Spinal cord (tissue), 10 donors: ENCODE measurements around the gene IPO9. TPM values are rescaled to one million over a fixed set of nuclear protein-coding genes. Genes with fewer than 3 reads are reported as not detected.
"Not testable (repeated sequence)": the region's sequence is repeated elsewhere in the genome, so short reads cannot be mapped to it uniquely, and the experiment has no call there.

Experiments used
- DNase-seq, 6 donors: peaks; one replicate each; pipeline versions ENCODE4 v3.0.0 to v3.0.0-alpha.2; 2013 to 2015; ENCODE audit warnings: low spot score in 6 of 6, low read depth in 4 of 6
- H3K27ac ChIP-seq: one replicate; pipeline ENCODE4 v1.5.1; 2013; ENCODE audit warnings: low read depth, low read length, control low read depth
- H3K27me3 ChIP-seq: one replicate; pipeline ENCODE4 v1.6.1; 2013; ENCODE audit warnings: low read length; ENCODE audit not compliant: control insufficient read depth, insufficient read depth
- H3K36me3 ChIP-seq: one replicate; pipeline ENCODE4 v1.6.1; 2013; ENCODE audit warnings: low read length; ENCODE audit not compliant: control insufficient read depth, insufficient read depth
- H3K4me1 ChIP-seq: one replicate; pipeline ENCODE4 v1.6.1; 2013; ENCODE audit warnings: low read length; ENCODE audit not compliant: control insufficient read depth, insufficient read depth
- H3K4me3 ChIP-seq: one replicate; pipeline ENCODE4 v1.5.1; 2013; ENCODE audit warnings: low read depth, low read length, control low read depth
- H3K9me3 ChIP-seq: one replicate; pipeline ENCODE4 v1.6.1; 2013; ENCODE audit warnings: low read length; ENCODE audit not compliant: control insufficient read depth, insufficient read depth
- WGBS: methylation state at CpG from one replicate; pipeline ENCODE4 v1.1.5; 2013; ENCODE audit warnings: missing lambda C conversion rate; ENCODE audit not compliant: insufficient coverage; 5-methylcytosine and 5-hydroxymethylcytosine counted together
- polyA plus RNA-seq, 2 donors: library from polyadenylated mRNA; unstranded; fragments of 120-200 nt; gene quantifications; one replicate each; pipeline ENCODE4 v1.2.1, GENCODE V29; 2013; ENCODE audit not compliant: insufficient read length in 2 of 2
- total RNA-seq, 2 donors: library from RNA; depleted of rRNA in 1 of 2; stranded (reverse); fragments of 120-200 nt in 1 of 2; fragments of >200 nt in 1 of 2; gene quantifications; one replicate each; pipeline versions ENCODE4 v1.2.3 to v1.2.4, GENCODE V29; 2013 to 2014
- donor health status: healthy.

IPO9 gene
- total and polyA plus RNA-seq, 4 donors, result 35.9 to 86.3 (median 62.6) TPM

GRCh38 chr1:201898240-201898894 lies 69.4 kb downstream of the IPO9 start:
- Histone ChIP-seq H3K27ac (no peak overlapping the region), H3K4me3 (no peak overlapping the region), H3K36me3 (peaks cover 18% of the 10 kb centered on the region), H3K4me1 (peaks cover 27% of the 10 kb centered on the region), H3K27me3 (no peaks in the 10 kb centered on the region), H3K9me3 (no peaks in the 10 kb centered on the region)
- 85% methylated on average over 4 of the region's 4 CpGs for WGBS
- DNase-seq, result no peak

DNA sequence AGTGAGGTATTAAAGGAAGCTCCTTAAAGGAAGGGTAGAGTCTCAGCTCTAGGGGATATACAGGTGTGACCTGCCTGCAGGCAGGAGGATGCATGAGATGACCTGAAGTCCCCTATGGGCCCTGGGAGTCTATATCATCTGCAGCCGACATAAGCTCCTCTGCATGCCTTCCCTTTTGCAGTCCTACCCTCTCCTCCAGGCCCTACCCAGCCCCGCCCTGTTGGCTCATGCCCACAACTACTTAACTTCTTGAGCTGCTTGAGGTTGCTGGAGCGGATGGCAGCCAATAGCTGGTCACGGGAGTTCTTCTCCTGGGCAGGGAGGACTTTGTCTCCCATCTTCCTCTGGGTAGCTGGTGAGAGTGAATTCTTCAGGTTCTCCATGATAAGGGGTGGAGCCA lies 70.0 kb downstream of the IPO9 start:
- Histone ChIP-seq H3K27me3 (no peaks in the 10 kb centered on the region), H3K9me3 (no peaks in the 10 kb centered on the region), H3K4me3 (no peak overlapping the region), H3K36me3 (peaks cover 13% of the 10 kb centered on the region), H3K27ac (no peak overlapping the region), H3K4me1 (peaks cover 27% of the 10 kb centered on the region)
- 96% methylated on average over 3 of the region's 4 CpGs for WGBS
- DNase-seq, result no peak

DNA sequence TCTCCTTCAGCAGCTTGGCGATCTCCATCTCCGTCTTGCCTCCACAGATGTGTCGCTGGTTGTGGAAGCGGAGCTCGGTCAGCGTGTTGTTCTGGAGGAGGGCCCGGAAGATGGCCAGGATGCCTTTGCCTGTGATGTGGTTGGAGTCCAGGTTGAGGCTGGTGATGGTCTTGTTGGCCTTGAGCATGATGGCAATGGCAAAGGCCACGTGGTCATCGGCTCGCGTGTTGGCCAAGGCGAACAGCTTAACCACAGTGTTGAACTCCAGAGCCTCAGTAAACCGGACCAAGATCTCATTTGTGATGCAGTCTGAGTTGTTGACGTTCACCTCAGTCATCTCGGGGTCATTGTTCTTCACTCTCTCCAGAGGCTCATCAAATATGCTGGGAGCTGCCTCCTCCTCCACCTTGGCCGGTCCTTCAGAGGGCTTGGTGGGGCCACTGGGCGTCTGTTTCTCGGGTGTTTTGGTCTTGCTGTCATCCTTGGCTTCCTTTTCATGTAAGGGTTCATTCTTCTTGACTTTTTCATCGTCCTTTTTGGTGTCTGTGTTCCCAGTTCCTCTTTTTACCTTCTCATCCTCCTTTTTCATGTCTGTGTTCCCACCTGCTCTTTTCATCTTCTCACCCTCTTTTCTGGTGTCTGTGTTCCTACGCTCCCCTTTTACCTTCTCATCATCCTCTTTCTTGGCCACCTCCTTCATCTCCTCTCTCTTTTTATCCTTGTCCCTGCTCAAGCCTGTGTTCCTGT lies 70.9 kb downstream of the IPO9 start:
- 89% methylated on average over 20 of the region's 20 CpGs for WGBS
- Histone ChIP-seq H3K36me3 (peaks cover 9% of the 10 kb centered on the region), H3K27ac (no peak overlapping the region), H3K4me1 (peaks cover 20% of the 10 kb centered on the region), H3K27me3 (no peaks in the 10 kb centered on the region), H3K9me3 (no peaks in the 10 kb centered on the region), H3K4me3 (no peak overlapping the region)
- DNase-seq, result no peak

DNA sequence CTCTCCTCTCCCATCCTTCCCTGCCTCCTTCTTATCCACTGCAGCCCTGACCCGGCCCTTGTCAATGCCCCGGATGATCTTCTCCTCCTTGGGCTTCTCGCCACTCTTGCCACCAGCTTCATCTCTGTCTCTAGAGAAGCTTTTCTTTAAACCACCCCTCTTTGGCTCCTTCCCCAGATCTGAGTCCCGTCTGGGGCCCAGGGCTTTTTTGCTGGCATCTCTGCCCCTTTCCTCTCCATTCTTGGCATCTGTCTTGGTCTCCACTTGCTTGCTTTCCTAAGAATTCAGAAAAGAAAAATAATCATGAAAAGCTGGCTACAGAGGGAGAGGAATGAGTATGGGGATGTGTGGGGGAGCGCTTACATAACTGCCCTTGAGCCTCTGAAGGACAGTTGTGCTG lies 71.5 kb downstream of the IPO9 start:
- Histone ChIP-seq H3K4me3 (no peak overlapping the region), H3K4me1 (peaks cover 22% of the 10 kb centered on the region), H3K9me3 (no peaks in the 10 kb centered on the region), H3K36me3 (peaks cover 3% of the 10 kb centered on the region), H3K27me3 (no peaks in the 10 kb centered on the region), H3K27ac (no peak overlapping the region)
- WGBS, result 57% methylated on average over 5 of the region's 5 CpGs
- no peak for DNase-seq

GRCh38 chr1:201901036-201901435 lies 72.1 kb downstream of the IPO9 start:
- 95% methylated on average over 5 of the region's 6 CpGs for WGBS
- not testable (repeated sequence) for H3K27ac ChIP-seq, DNase-seq, H3K4me3 ChIP-seq, H3K27me3 ChIP-seq, H3K36me3 ChIP-seq, H3K9me3 ChIP-seq
- peaks cover 19% of the 10 kb centered on the region for H3K4me1 ChIP-seq

GRCh38 chr1:201902198-201902597 lies 73.2 kb downstream of the IPO9 start:
- WGBS, result 100% methylated on average over 1 of the region's 3 CpGs
- no peak overlapping the region for H3K27ac ChIP-seq
- H3K36me3 ChIP-seq, result peaks cover 3% of the 10 kb centered on the region
- no peaks in the 10 kb centered on the region for H3K27me3 ChIP-seq
- no peaks in the 10 kb centered on the region for H3K9me3 ChIP-seq
- DNase-seq, result no peak
- H3K4me3 ChIP-seq, result no peak overlapping the region
- H3K4me1 ChIP-seq, result peaks cover 12% of the 10 kb centered on the region

GRCh38 chr1:201903135-201903534 lies 74.2 kb downstream of the IPO9 start:
- peaks cover 12% of the 10 kb centered on the region for H3K4me1 ChIP-seq
- no peak overlapping the region for H3K27ac ChIP-seq
- WGBS, result 87% methylated on average over 3 of the region's 5 CpGs
- peaks cover 3% of the 10 kb centered on the region for H3K36me3 ChIP-seq
- no peak overlapping the region for H3K4me3 ChIP-seq
- no peaks in the 10 kb centered on the region for H3K27me3 ChIP-seq
- no peaks in the 10 kb centered on the region for H3K9me3 ChIP-seq
- no peak for DNase-seq

DNA sequence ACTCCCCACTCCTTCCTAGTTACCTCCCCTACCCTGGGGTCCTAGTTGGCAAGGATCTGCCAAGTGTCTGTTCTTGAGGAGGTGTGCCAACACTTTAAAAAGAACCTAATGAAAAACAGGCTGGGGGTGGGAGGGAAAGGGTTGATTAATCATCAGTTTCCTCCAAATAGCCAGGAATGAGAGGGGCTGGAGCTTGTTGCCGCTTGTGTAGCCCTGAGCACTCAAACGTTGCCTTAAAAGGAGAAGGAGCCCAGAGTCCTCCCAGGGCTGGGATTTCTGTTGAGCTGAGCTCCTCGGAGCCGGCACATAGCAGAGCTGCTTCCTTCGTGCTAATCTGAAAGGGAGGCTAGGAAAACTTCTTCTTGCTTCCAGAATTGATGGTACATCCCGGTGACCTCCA lies 75.6 kb downstream of the IPO9 start:
- DNase-seq, result no peak
- Histone ChIP-seq H3K27ac (no peak overlapping the region), H3K4me3 (no peak overlapping the region), H3K27me3 (no peaks in the 10 kb centered on the region), H3K36me3 (peaks cover 2% of the 10 kb centered on the region), H3K4me1 (peaks cover 12% of the 10 kb centered on the region), H3K9me3 (no peaks in the 10 kb centered on the region)
- 11% methylated on average over 3 of the region's 6 CpGs for WGBS

GRCh38 chr1:201905234-201905890 lies 76.4 kb downstream of the IPO9 start:
- Histone ChIP-seq H3K27ac (no peak overlapping the region), H3K27me3 (no peaks in the 10 kb centered on the region), H3K4me3 (no peak overlapping the region), H3K36me3 (no peaks in the 10 kb centered on the region), H3K4me1 (peaks cover 10% of the 10 kb centered on the region), H3K9me3 (no peaks in the 10 kb centered on the region)
- 90% methylated on average over 2 of the region's 6 CpGs for WGBS
- no peak for DNase-seq
